ENCODE measurements around the gene AGPAT2.

- TF ChIP-seq CTCF (IDR thresholded peaks at IDR 0.05) (no peak), ZFX (IDR thresholded peaks at IDR 0.05; ENCODE audit: borderline replicate concordance) (no peak)
Observed at GRCh38 chr9:136650021-136650420, 37.2 kb downstream of the AGPAT2 start.

Measured in 22Rv1 (cell line).